A549 (cell line): Measurements from ENCODE around the gene ZBED1. TPM values are rescaled to one million over a fixed set of nuclear protein-coding genes. Genes with fewer than 3 reads are reported as not detected.
A peak's percentile ranks its signal among the peaks of the same experiment; 100 is the strongest.

ENCODE experiments used
- ATAC-seq, 2 experiments: fragments of 200-7000 bp in 1 of 2; fragments of >200 bp in 1 of 2; cut with Nextera tagmentation in 1 of 2; cut with Tn5 transposase in 1 of 2; 3 replicates each; pipeline versions ENCODE4 v1.8.0 to v1.9.1; 2018 to 2020; ENCODE audit warnings: mild to moderate bottlenecking in 1 of 2, moderate library complexity in 1 of 2
- CTCF ChIA-PET: fragments of 300-600 bp; sonication (Branson Sonifier 250); formaldehyde crosslinking; extraction: SDS; loops from one replicate; lab custom pipeline; 2021; ENCODE audit warnings: antibody characterized with exemption, inconsistent platforms; lab: Yijun Ruan, JAX
- POLR2A ChIA-PET: fragments of 350-600 bp; formaldehyde crosslinking; extraction: SDS; loops from one replicate; lab custom pipeline; 2021; ENCODE audit warnings: antibody characterized with exemption, inconsistent platforms; lab: Yijun Ruan, JAX
- DNase-seq, 2 experiments: peaks; one replicate each; pipeline versions ENCODE4 v3.0.0 to v3.0.0-alpha.2; 2011 to 2016; ENCODE audit warnings: low read depth in 1 of 2, low spot score in 1 of 2
- FAIRE-seq: peaks from 2 replicates; lab custom pipeline; 2011; peaks lifted over from hg19 to GRCh38; lab: Jason Lieb, UNC
- H3K27ac ChIP-seq, 2 experiments: fragments of >200 bp; sonication (Bioruptor Twin); formaldehyde crosslinking; 3 replicates each; pipeline ENCODE4 v1.5.1; 2016 to 2017
- H3K4me1 ChIP-seq: fragments of >200 bp; sonication (Bioruptor Twin); formaldehyde crosslinking; 3 replicates; pipeline ENCODE4 v1.6.1; 2016
- H3K4me2 ChIP-seq: fragments of >200 bp; sonication (Bioruptor Twin); formaldehyde crosslinking; 3 replicates; pipeline ENCODE4 v1.6.1; 2016
- H3K4me3 ChIP-seq: fragments of >200 bp; sonication (Bioruptor Twin); formaldehyde crosslinking; 3 replicates; pipeline ENCODE4 v1.5.1; 2016
- H3K9me3 ChIP-seq: fragments of >200 bp; sonication (Bioruptor Twin); formaldehyde crosslinking; 3 replicates; pipeline ENCODE4 v1.6.1; 2016
- BHLHE40 ChIP-seq: IDR thresholded peaks from 2 replicates; pipeline ENCODE4 v1.6.1; 2012; ENCODE audit warnings: low read depth, low read length, inconsistent platforms
- CBX2 ChIP-seq: fragments of 200-600 bp; sonication (generic); IDR thresholded peaks from 2 replicates; pipeline ENCODE4 v1.6.1; 2016; ENCODE audit warnings: low read depth, mild to moderate bottlenecking, borderline replicate concordance
- CHD2 ChIP-seq: fragments of 150-350 bp; IDR thresholded peaks from 2 replicates; pipeline ENCODE4 v1.6.1; 2014; ENCODE audit warnings: low read length; ENCODE audit not compliant: partially characterized antibody
- CHD4 ChIP-seq: fragments of 200-600 bp; sonication (generic); IDR thresholded peaks from 2 replicates; pipeline ENCODE4 v1.6.1; 2016; ENCODE audit warnings: antibody characterized with exemption, mild to moderate bottlenecking, borderline replicate concordance
- EHMT2 ChIP-seq: fragments of 200-600 bp; sonication (generic); IDR thresholded peaks from 2 replicates; pipeline ENCODE4 v1.6.1; 2016; ENCODE audit warnings: antibody characterized with exemption, low read depth, mild to moderate bottlenecking, moderate library complexity
- EP300 ChIP-seq, 2 experiments: fragments of >200 bp; sonication (Bioruptor Twin); formaldehyde crosslinking; IDR thresholded peaks; 2 replicates in 1 of 2; 3 replicates in 1 of 2; pipeline ENCODE4 v1.6.1; 2016 to 2017
- FOSB ChIP-seq: fragments of 250-450 bp; sonication (Bioruptor Pico); IDR thresholded peaks from 2 replicates; pipeline ENCODE4 v1.5.0; 2020; ENCODE audit warnings: mild to moderate bottlenecking, moderate library complexity
- FOXS1 ChIP-seq: fragments of 250-450 bp; sonication (Bioruptor Pico); IDR thresholded peaks from 2 replicates; pipeline ENCODE4 v1.5.0; 2020; ENCODE audit warnings: mild to moderate bottlenecking, moderate library complexity
- GATA3 ChIP-seq: IDR thresholded peaks from 2 replicates; pipeline ENCODE4 v1.6.1; 2012; ENCODE audit warnings: borderline replicate concordance
- HEYL ChIP-seq: fragments of 250-450 bp; sonication (Bioruptor Pico); IDR thresholded peaks from 2 replicates; pipeline ENCODE4 v1.8.0; 2021; ENCODE audit warnings: mild to moderate bottlenecking, moderate library complexity
- HOXB13 ChIP-seq: fragments of 250-450 bp; sonication (Bioruptor Pico); IDR thresholded peaks from 2 replicates; pipeline ENCODE4 v1.5.0; 2020; ENCODE audit warnings: low read depth, mild to moderate bottlenecking, moderate library complexity
- JUN ChIP-seq, 2 experiments: fragments of >200 bp; sonication (Bioruptor Twin); formaldehyde crosslinking; IDR thresholded peaks; 2 replicates in 1 of 2; 3 replicates in 1 of 2; pipeline ENCODE4 v1.6.1; 2016 to 2017
- KDM5A ChIP-seq: fragments of 200-600 bp; sonication (generic); IDR thresholded peaks from 2 replicates; pipeline ENCODE4 v1.6.1; 2016; ENCODE audit warnings: antibody characterized with exemption, mild to moderate bottlenecking
- MYC ChIP-seq: IDR thresholded peaks from 2 replicates; pipeline ENCODE4 v1.6.1; 2012; ENCODE audit warnings: mild to moderate bottlenecking, inconsistent platforms, low read length, improper control_type of control experiment, borderline replicate concordance
- POLR2AphosphoS2 ChIP-seq: conservative IDR thresholded peaks from 2 replicates; pipeline ENCODE4 v1.6.1; 2012; ENCODE audit warnings: low read length, improper control_type of control experiment, inconsistent platforms
- RARB ChIP-seq: fragments of 250-450 bp; sonication (Bioruptor Pico); IDR thresholded peaks from 2 replicates; pipeline ENCODE4 v1.8.0; 2021; ENCODE audit warnings: mild to moderate bottlenecking, moderate library complexity
- RFX5 ChIP-seq: fragments of 450-650 bp; IDR thresholded peaks from 2 replicates; pipeline ENCODE4 v1.7.1; 2014; ENCODE audit warnings: antibody characterized with exemption, mild to moderate bottlenecking, moderate library complexity
- ZC3H11A ChIP-seq: fragments of 450-650 bp; IDR thresholded peaks from 2 replicates; pipeline ENCODE4 v1.6.1; 2014; ENCODE audit warnings: antibody characterized with exemption, mild to moderate bottlenecking
- ZSCAN20 ChIP-seq: fragments of 250-450 bp; sonication (Bioruptor Pico); IDR thresholded peaks from 2 replicates; pipeline ENCODE4 v1.8.0; 2022; ENCODE audit warnings: mild to moderate bottlenecking, moderate library complexity
- WGBS: methylation state at CpG from one replicate; pipeline ENCODE4 v1.1.6; 2017; ENCODE audit errors: missing lambda C conversion rate; 5-methylcytosine and 5-hydroxymethylcytosine counted together
- polyA plus RNA-seq, 4 experiments: library from polyadenylated mRNA; depleted of rRNA in 3 of 4; stranded (reverse); fragments of >200 nt; fragmentation: RNase III in 1 of 4; extraction: RNeasy Plus Mini Kit Qiagen cat#74134 plus additional on column Dnase treatment in 1 of 4; gene quantifications; 2 replicates in 3 of 4; 3 replicates in 1 of 4; pipeline ENCODE4 v1.2.3, GENCODE V29; 2011 to 2017
- TF ChIP-seq, protein P1 (sequence below): fragments of 450-650 bp; IDR thresholded peaks from 2 replicates; pipeline ENCODE4 v1.6.1; 2014; ENCODE audit warnings: antibody characterized with exemption
- TF ChIP-seq, protein P2 (sequence below): IDR thresholded peaks from 2 replicates; pipeline ENCODE4 v1.6.1; 2012
- TF ChIP-seq, protein P3 (sequence below): fragments of >200 bp; sonication (Bioruptor Twin); formaldehyde crosslinking; IDR thresholded peaks from 3 replicates; pipeline ENCODE4 v1.5.1; 2016
- TF ChIP-seq, protein P4 (sequence below): fragments of >200 bp; sonication (Bioruptor Twin); formaldehyde crosslinking; IDR thresholded peaks from 2 replicates; pipeline ENCODE4 v1.6.1; 2016
- TF ChIP-seq, protein P5 (sequence below): fragments of 150-350 bp; IDR thresholded peaks from 2 replicates; pipeline ENCODE4 v1.6.1; 2014; ENCODE audit warnings: low read depth, mild to moderate bottlenecking, low read length

Gene ZBED1
- polyA plus RNA-seq, 2 of the 4 experiments (the other 2 are of a cell fraction): 19.7 to 21.9 TPM

DNA sequence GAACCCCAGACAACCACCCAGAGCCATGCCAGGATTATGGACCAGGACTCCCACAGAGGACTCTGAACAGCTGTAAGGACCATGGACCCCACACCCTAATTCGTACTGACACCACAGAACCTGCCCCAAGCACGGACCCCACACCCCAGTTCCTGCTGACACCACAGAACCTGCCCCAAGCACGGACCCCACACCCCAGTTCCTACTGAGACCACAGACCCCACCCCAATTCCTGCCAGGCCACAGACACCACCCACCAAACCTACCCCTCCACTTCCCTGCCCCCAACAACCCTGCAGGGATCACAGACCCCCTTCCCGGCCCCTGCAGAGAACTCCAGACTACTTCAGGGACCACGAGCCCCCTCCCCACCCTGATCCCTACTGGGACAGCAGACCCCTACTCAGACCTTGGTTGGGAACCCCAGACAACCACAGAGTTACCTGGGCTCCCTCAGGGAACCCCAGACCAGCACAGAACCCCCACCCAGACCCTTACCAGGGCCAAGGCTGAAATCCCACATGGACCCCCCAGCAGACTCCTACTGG lies 1.4 kb upstream of the ZBED1 start:
- ATAC-seq (peak in 1 of 2 experiments; percentile 8; a peak in 2 of 6 replicates), FAIRE-seq (no peak), DNase-seq (no peak)
- no peaks in the 10 kb centered on the region for H3K9me3 ChIP-seq
- ChIA-PET POLR2A (no interaction called here), CTCF (no interaction called here)
- TF ChIP-seq BHLHE40: no peak
- TF ChIP-seq RFX5: no peak
- TF ChIP-seq, protein P1, sequence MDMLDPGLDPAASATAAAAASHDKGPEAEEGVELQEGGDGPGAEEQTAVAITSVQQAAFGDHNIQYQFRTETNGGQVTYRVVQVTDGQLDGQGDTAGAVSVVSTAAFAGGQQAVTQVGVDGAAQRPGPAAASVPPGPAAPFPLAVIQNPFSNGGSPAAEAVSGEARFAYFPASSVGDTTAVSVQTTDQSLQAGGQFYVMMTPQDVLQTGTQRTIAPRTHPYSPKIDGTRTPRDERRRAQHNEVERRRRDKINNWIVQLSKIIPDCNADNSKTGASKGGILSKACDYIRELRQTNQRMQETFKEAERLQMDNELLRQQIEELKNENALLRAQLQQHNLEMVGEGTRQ: no peak
- TF ChIP-seq EP300 (IDR thresholded peaks at IDR 0.05): no peak
- TF ChIP-seq JUN (IDR thresholded peaks at IDR 0.05): no peak
- no peak for TF ChIP-seq HEYL (CRISPR knock-in tag)
- no peak for TF ChIP-seq FOSB (CRISPR knock-in tag)
- no peak for TF ChIP-seq POLR2AphosphoS2
- TF ChIP-seq ZC3H11A: no peak
- peak overlapping the region; percentile 81 for H3K4me2 ChIP-seq
- no peak overlapping the region for H3K4me3 ChIP-seq
- 69% methylated on average over 2 of the region's 5 CpGs for WGBS
- H3K4me1 ChIP-seq: peaks cover 41% of the 10 kb centered on the region
- peak overlapping the region; percentile 96 to 100 for H3K27ac ChIP-seq

DNA sequence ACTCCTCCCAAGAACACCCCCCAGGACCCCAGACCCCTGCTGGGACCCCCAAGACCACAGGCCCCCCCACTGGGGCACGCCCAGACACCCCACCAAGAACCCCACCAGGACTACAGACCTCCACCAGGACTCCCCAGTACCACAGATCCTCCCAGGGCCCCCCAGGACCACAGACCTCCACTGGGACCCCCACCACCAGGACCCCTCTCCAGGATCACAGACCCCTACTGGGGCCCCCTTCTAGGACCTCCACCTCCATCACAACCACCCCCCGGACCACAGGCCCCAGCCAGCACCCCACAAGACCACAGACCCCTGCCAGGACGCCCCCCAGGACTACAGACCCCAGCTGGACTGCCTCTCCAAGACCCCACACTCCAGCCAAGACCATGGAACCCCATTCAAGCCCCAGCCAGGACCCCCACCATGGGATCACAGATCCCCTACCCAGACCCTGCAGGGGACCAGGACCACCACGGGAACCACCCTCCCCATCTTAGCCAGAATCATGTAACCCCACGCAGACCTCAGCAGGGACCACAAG lies 855 bp upstream of the ZBED1 start:
- peaks cover 45% of the 10 kb centered on the region for H3K4me1 ChIP-seq
- ChIA-PET POLR2A (no interaction called here), CTCF (no interaction called here)
- peak overlapping the region; percentile 96 to 100 for H3K27ac ChIP-seq
- FAIRE-seq: no peak
- H3K9me3 ChIP-seq: no peaks in the 10 kb centered on the region
- WGBS: 93% methylated on average over 2 of the region's 5 CpGs
- H3K4me3 ChIP-seq: no peak overlapping the region
- no peak for ATAC-seq
- DNase-seq: no peak
- H3K4me2 ChIP-seq: peak overlapping the region; percentile 81
- TF ChIP-seq FOXS1 (CRISPR knock-in tag): no peak
- TF ChIP-seq, protein P2, sequence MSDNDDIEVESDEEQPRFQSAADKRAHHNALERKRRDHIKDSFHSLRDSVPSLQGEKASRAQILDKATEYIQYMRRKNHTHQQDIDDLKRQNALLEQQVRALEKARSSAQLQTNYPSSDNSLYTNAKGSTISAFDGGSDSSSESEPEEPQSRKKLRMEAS: no peak
- TF ChIP-seq ZSCAN20 (CRISPR knock-in tag): no peak
- TF ChIP-seq CHD4: no peak
- no peak for TF ChIP-seq EHMT2
- TF ChIP-seq KDM5A: no peak
- no peak for TF ChIP-seq CHD2
- TF ChIP-seq MYC: no peak
- no peak for TF ChIP-seq JUN (IDR thresholded peaks at IDR 0.05)
- no peak for TF ChIP-seq RARB
- TF ChIP-seq, protein P3, sequence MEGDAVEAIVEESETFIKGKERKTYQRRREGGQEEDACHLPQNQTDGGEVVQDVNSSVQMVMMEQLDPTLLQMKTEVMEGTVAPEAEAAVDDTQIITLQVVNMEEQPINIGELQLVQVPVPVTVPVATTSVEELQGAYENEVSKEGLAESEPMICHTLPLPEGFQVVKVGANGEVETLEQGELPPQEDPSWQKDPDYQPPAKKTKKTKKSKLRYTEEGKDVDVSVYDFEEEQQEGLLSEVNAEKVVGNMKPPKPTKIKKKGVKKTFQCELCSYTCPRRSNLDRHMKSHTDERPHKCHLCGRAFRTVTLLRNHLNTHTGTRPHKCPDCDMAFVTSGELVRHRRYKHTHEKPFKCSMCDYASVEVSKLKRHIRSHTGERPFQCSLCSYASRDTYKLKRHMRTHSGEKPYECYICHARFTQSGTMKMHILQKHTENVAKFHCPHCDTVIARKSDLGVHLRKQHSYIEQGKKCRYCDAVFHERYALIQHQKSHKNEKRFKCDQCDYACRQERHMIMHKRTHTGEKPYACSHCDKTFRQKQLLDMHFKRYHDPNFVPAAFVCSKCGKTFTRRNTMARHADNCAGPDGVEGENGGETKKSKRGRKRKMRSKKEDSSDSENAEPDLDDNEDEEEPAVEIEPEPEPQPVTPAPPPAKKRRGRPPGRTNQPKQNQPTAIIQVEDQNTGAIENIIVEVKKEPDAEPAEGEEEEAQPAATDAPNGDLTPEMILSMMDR: no peak
- no peak for TF ChIP-seq CBX2
- TF ChIP-seq, protein P4, sequence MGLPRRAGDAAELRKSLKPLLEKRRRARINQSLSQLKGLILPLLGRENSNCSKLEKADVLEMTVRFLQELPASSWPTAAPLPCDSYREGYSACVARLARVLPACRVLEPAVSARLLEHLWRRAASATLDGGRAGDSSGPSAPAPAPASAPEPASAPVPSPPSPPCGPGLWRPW: no peak
- TF ChIP-seq HOXB13 (CRISPR knock-in tag): no peak
- TF ChIP-seq, protein P5, sequence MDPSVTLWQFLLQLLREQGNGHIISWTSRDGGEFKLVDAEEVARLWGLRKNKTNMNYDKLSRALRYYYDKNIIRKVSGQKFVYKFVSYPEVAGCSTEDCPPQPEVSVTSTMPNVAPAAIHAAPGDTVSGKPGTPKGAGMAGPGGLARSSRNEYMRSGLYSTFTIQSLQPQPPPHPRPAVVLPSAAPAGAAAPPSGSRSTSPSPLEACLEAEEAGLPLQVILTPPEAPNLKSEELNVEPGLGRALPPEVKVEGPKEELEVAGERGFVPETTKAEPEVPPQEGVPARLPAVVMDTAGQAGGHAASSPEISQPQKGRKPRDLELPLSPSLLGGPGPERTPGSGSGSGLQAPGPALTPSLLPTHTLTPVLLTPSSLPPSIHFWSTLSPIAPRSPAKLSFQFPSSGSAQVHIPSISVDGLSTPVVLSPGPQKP: no peak
- TF ChIP-seq GATA3: no peak
